T-helper 1 cell treated with Interleukin-12 subunit alpha and Interleukin-12 subunit beta and Interleukin-4 antibody, amounts not matched to agents 30 ng/mL and 1 ng/mL, for 36 hours (primary cell): ENCODE data around the gene PBX1. TPM values are rescaled to one million over a fixed set of nuclear protein-coding genes. Genes with fewer than 3 reads are reported as not detected.
"Not testable (repeated sequence)": the region's sequence is repeated elsewhere in the genome, so short reads cannot be mapped to it uniquely, and the experiment has no call there.

Source experiments
- intact Hi-C: fragments of 100-400 bp; cut with micrococcal nuclease; formaldehyde crosslinking; loops from one replicate; pipeline ENCODE4 v1.15.1; 2024
- total RNA-seq: library from RNA; stranded (reverse); gene quantifications from 2 replicates; pipeline ENCODE4 v1.2.3, GENCODE V29; 2022

PBX1 gene
- total RNA-seq, 1 donor from 2014 or later, result not detected

DNA sequence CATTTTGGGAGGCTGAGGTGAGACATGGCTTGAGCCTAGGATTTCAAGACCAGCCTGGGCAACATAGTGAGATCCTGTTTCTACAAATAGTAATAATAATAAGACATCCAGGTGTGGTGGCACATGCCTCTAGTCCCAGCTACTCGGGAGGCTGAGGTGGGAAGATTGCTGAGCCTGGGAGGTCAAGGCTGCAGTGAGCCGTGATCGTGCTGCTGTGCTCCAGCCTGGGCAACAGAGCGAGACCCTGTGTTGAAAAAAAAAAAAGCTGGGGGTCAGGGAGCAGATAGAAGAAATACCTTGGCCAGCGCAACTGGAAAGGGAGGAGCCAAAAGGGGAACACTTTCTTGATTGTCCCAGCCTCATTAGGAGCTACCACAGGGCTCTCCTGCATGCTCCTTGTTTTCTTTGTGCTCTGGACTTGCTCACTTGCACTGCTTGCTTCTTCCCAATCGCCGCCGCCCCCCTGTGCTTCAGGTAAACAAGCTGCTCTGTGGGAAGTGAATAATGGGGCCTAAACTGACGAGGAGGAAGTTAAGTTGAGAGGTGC, 31.1 kb downstream of the PBX1 start:
- intact Hi-C loops, result no loop called here

DNA sequence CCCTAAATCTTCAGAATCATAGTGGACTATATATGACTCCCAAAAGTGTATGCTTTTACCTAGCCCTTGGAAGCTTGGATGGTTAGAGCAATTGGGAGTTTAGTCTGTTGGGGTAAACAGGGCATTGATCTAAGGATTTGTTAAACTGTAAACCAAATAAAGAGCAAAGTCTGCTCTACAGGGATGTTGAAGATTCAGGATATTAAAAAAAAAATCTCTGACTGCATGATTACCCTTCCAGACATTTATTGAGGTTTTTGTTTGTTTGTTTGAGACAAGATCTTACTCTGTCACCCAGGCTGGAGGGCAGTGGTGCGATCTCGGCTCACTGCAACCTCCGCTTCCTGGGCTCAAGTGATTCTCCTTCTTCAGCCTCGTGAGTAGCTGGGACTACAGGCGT, 31.6 kb downstream of the PBX1 start:
- intact Hi-C loops, result no loop called here

DNA sequence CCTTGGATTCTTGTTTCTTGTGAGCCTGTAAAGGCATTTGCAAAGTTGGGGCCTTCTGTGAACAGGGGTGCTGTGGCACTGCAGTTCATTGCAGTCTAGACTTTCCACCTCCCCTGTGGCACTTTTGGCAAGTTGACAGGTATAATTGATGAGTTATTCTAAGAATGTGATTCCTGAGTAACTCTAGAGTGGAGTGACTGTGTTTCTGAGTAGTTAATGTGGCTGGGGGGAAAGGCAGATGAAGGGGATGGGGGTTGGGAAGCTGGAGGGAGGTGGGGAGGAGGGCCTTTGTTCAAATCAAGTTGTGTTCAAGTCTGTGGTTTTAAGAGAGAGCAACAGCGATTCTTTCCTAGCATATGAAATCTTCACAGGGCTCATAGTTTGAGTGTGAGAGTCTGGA, 32.9 kb downstream of the PBX1 start:
- intact Hi-C loops, result no loop called here

DNA sequence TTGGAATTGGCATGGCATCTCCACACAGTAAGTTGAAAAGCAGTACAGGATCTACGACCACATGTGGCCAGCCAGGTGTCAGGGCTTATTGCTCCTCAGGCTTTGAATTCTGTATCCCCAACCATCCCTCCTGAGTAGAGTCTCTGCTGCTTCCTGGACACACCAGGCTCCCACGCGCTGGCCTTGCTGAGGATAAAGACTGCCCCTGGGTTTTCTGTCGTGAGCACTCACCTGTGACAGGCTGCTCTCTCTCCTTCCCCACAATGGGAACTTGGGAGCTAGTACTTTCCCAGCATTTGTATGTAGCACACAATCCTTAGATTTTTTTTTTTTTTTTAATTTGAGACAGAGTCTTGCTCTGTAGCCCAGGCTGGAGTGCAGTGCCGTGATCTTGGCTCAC, 33.6 kb downstream of the PBX1 start:
- intact Hi-C loops, result no loop called here

DNA sequence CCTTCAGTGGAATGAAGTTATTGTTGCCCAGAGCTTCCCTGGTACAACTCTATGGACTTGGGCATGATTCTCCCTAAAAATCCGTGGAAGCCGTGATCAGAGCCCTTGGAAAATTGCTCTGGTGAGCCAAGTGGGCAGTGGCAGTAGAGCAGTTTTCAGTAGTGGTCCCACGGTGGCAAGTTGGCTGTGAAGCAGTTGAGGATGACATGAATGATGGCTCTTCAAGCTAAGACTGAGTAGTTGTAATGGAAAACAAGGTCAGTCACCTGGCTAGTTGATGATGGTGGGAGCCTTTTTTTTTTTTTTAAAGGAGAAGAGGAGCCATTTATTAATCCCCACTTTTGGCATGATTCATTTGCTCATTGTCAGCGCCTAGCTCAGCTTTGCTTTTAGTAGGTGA, 36.2 kb downstream of the PBX1 start:
- intact Hi-C loops, result no loop called here

DNA sequence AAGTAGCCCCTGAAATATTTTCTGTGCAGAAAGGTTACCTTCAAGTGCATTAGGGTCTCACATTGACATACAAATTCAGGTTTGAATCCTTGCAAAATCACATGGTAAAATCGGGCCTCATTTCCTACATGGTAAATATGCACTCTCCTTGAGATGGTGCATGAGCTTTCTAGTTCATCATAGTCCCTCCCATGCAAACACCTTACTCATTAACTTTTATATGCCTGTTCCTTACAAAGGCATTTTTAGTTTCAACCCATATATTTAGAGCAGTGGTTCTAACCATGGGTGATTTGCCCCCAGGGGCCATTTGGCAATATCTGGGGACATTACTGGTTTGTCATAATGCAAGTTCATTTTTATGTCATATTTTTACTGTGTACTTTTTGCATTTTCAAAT, 37.2 kb downstream of the PBX1 start:
- intact Hi-C loops, result no loop called here

DNA sequence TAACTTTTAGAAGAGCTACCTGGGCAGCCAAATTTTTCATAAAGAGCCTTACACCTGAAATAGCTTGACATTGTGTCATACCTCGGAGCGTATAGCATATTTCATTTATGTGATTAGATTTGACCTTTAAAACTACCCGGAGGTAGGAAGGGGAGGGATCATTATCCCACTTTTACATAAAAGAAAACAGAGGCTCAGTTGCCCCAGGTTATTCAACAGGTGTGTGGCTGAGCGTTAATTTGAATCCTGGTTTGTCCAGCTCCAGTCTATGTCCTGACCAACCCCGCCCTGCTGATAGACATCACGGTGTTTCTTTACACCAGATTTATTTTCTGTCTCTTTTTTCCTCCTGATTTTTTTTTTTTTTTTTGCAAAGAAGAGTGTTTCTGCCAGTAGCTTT, 39.7 kb downstream of the PBX1 start:
- intact Hi-C loops, result no loop called here

DNA sequence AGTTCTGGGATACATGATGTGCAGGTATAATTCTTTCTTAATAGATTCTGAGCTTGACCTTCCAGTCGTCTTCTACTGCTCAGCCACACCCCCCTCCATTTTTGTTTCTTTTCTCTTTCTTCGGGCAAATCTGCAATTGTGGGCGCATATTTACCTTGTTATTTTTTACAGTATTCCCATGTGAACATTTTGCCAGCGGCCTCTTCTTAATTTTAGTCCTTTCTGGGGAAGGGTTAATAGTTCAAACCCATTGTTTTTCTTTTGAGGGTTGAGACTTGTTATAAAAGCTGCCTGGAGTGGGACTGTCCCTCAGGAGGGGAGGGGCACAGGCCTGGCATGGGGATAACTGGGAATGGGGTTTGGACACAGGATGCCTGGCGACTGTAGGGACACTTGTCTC, 40.3 kb downstream of the PBX1 start:
- intact Hi-C loops, result no loop called here

DNA sequence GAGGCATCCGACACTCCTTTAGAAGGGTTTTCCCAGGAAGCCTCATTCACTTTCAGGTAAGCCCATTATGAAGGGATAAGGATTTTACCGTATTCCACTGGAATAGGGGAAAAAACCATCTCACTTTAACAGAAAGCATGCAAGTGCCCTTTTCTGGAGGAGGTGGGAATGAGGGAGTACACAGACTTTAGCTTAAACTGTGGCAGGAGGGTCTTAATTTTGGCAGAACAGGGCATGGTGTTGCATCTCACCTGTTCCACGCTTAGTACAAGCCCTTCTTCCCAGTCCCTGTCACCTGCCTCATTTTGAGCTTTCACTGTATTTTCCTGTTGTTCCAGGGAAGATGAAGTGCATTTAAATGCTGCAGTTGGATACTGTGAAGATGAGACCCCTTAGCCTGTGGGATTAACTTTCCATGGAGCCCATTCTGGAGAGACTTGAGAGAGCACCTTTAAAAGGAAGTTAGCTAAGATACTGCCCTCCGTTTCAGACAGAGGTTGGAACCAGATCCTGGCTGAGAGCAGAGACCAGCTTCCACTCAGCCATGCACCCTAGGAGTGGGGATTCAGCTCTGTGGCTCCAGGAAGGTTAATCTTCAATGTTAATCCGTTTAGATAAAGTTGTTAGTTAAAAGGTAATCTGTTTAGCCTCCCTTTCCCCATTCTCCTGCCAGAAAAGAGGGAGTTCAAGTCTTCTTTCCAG, 42.6 kb downstream of the PBX1 start:
- intact Hi-C loops, result no loop called here

DNA sequence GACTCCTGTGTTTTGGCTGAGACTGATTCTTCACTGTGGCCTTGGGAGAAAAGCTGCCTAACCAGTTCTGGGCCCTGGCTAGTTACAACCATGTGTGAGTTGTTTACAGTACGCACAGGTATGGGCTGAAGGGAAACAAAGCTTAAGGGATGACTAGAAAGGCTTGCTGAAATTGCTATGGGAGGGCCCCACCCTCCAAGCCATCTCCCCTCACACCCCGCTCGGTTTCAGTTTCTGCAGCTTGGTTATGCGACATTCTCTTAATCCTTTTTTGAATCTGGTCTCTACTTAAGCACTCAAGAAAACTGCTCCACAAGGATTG, 43.1 kb downstream of the PBX1 start:
- intact Hi-C loops, result no loop called here

DNA sequence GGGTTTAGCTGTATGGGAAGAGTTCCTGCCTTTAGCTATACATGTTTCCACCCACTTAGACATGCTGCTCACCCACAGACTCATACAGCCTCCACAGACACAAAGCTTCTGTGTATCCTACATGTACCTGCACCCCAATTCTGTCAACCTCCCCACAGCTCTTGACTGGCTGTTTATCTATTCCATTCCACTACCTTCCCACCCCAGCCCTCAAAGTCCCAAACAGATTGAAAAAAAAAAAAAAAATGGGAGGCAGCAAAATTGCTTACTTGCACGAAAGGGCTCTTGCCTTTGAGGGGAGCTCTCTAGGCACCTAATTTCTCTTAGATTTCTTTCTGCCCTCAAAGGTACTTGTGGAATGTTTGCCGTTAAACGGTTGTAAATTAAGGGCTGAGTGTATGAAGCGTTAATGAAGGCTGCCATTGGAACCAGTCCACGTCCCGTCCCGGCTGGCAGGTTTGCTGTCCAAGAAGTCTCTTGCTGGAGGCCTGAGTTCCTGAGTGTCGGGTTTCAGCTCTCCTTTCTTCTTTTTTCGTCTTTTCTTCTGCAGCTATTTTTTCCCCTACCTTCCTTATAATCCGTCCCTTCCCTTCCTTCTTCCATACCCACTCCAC, 43.6 kb downstream of the PBX1 start:
- intact Hi-C loops, result no loop called here

DNA sequence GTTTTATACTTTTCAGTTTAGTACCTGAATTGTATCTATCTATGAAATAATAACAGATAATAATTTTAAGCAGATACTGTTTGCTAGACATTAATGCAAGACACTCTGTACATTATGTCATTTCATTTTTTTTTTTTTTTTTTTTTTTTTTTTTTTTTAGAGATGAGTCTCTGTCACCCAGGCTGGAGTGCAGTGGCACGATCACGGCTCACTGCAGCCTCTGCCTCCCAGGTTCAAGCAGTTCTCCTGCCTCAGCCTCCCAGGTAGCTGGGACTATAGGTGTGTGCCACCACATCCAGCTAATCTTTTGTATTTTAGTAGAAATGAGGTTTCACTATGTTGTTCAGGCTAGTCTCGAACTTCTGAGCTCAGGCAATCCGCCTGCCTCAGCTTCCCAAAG, 44.8 kb downstream of the PBX1 start:
- intact Hi-C loops, result not testable (repeated sequence)

DNA sequence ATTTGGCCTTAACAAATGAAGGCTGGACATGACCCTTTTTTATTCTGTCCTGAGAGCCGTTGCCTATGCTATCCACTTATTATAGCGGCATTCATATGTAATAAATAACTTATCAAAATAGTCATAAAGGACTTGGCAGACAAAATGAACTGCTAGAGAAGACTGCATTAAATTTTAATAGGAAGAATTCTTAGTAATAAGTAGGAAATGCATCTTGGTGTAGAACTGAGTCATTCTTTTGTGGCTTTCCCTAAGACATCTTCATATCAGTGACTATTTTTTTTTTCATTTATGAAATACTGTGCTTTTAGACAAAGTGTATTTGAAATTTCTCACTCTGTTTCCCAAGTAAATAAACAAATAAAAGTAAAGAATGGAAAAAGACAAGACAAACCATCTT, 45.6 kb downstream of the PBX1 start:
- intact Hi-C loops, result no loop called here

DNA sequence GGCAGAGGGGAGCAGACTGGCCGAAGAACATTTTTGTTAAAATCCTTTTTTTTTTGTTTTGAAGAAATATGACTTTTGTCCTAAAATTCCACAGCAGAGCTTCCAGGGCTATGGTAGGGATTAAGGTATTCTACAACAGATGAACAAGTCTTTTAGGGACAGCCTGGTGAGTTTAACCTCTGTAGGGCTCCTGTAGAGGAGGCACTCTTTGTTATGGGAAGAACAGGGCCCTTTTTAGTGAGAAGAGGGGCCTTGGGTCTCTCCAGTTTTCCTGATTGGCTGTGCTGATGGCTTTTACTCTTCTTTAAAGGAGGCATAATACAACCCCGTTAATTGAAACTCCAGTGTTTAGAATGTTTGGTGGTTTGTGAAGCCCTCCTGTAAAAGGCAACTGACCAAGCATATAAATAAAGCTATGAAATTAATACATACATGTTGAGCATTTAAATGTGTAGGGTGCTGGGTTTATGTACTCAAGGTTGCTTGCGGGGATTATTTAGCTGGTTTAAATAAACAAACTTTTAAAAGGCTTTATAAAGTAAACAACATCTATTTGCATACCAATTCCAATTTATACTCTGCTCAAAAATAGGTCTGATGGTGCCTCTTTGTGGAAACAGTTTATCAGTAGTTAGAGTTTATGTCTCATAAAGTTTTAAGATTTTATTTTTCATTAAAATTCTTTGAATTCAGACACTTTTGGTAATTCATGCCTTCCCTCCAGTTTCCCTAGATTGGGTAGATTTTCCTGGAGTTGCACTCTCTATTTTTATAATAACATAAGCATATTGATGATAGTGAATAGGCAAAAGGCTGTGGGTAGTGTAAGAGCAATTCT, 46.5 kb downstream of the PBX1 start:
- intact Hi-C loops, result no loop called here

DNA sequence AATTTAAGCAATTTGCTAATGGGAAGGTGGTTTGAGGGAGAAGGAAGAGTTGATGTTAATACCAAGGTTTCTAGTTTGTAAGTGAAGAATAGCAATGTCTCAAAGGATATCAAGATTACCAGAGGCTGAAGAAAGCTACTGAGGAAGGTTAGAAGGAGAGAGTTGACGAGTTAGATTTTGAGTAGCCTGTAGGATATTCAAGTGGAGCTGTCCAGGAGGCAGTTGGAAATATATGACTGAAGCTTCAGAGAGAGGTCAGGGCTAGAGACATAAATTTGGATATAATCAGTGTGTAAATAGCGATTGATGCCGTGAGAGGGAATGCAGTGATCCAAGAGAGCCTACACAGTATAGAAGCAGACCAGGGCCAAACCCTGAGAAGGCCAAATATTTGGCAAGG, 48.4 kb downstream of the PBX1 start:
- intact Hi-C loops, result no loop called here

DNA sequence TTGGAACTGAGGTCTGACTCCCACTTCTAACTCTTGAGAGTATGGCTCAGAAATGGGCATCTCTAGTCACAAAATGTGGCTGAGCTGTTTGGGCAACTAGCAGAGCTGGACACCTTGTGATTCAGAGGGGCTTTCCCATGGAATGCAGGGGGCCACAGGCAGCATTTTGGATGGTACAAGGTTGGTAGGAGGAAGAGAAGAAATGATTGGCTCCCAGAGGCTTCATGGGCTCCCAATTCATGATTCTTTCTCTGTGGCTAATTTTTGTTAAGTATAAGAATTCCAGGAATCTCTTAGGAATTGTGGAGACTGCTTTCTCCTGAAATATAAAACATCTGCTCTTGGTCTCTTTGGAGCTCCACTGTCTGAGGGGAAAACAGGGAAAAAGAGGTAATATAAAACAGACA, 49.7 kb downstream of the PBX1 start:
- intact Hi-C loops, result no loop called here

DNA sequence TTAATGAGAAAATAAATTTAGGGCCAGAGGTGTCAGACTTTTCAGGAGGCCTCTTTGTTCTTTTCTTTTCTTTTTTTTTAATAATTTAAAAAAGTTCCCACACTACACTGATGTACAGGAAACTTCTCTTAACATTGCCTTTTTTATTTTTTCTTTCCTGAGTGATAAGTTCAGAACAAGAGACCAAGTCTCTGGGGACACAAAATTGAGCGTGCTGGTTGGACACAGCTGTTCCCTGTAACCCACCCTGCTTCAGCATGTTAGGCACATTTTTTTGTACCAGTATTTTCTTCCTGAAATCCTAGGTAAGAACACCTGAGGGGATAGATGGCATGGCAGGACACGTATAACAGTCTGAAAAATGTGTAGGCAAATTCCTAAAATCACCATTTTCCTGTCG, 50.1 kb downstream of the PBX1 start:
- intact Hi-C loops, result no loop called here

DNA sequence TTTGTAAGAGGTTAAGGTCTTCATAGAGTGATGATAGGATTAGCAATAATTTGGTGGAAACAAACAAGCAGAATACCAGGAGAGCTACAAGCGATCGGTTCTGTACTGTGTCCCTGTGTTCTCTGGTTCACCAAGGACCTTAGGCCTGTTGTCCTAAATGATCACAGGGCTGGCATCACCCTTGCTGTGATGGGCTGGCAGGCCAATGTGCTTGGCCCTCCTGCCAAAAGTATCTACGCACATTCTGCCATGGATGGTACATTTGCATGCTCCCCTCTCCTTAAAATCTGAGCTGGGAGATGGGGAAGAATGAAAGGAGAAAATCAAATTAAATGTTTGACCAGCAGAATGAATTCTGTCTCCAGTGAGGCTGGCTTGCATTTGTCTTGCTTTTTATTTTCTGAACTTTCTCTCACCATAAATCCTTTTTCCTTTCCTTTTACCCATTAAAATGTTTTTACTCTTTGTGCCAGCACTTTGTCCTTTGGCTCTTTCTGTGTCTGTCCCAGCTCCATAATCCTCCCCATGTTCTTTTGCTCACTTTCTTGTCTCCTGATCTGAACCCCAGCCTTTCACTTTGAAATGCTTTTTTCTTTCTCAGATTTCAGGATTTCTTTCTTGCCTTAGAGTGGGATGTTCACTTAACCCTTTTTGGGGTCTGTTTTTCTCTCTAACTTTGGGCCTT, 51.7 kb downstream of the PBX1 start:
- intact Hi-C loops, result no loop called here

DNA sequence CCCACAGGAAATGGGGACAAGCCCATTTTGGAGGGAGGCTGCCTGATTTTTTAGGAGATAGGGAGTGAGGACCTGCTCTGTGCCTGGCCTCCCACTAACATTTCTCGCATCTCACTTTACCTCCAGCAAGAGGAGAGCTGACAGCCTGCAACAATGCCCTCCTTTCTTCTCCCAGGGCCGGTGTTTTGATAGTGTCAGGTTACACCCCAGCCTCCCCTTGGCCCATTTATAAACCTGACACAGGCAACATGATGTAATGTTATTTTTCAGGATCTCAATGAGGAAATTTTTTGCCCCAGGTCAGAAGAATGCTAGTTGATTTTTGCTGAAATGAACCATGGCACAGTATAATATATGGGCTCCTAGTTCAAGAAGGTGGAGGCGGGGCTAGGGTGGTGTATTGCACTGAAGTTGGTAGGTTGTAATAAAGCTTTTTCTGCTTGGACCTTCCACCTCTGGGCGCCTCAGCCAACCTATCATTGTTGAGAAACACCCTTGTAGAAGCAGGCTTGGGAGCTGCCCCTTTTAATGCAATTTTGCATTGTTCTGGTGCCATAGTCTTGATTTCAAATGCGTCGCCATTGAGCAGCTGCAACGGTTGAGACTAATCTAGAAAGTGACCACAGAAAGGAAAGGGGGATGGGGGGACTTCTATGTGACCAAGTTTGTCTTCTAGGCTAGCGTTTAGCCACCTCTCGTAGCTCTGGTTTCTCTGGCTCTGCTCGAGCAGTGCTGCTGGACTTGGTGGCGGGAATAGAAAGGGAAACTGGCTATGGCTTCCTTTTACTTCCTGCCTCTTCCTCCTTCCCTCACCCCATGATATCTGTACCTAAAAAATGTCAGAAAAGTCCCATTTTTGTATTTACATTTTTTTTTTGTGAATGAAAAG, 53.0 kb downstream of the PBX1 start:
- intact Hi-C loops, result no loop called here

DNA sequence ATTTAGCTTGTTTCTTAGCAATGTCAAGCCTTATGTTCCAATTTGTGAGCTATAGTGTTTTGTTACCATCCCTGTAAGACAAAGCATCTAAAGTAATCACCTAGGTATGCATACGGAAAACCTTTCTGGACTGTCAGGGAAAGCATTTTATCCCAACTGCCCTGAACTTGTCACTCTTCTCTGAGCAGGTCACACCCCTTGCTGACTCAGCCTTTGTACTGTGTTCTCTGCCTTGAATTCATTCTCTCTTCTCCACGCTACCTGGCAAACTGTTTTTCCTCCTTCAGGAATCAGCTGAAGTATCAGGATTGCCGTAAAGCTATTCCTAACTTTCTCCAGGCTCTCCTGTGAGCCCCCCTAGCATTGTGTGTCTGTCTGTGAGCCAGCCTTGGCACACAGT, 54.2 kb downstream of the PBX1 start:
- intact Hi-C loops, result no loop called here

DNA sequence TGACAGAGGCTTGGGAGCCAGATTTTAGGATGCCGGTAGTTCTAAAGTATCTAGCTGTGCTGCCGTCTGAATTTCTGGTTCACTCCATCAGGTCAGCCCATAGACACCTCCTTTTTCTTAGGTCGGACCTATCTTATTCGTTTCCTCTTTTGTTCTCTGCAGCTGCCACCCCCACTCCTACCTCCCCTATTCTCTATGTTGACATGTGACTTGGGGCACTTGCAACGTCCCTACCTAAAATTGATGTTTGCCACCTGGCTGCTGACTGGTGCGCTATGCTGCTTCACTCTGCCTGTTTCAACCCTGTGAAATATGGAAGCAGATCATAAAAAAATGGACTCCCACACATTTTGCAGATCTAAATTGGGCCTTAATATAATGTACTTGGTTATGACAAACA, 55.3 kb downstream of the PBX1 start:
- intact Hi-C loops, result no loop called here
